SK-N-SH (cell line): ENCODE data around the gene CIAO3. TPM values are rescaled to one million over a fixed set of nuclear protein-coding genes. Genes with fewer than 3 reads are reported as not detected.

ENCODE experiments used
- CTCF ChIA-PET: fragments of 300-600, 350-600 bp; formaldehyde crosslinking; extraction: SDS; loops from one replicate; lab custom pipeline; 2021; lab: Yijun Ruan, JAX
- POLR2A ChIA-PET: fragments of 350-600 bp; sonication (Branson Sonifier 250); formaldehyde crosslinking; extraction: SDS; loops from one replicate; lab custom pipeline; 2020; ENCODE audit warnings: antibody characterized with exemption, inconsistent platforms; lab: Yijun Ruan, JAX
- DNase-seq: peaks from one replicate; pipeline ENCODE4 v3.0.0; 2012
- H2AFZ ChIP-seq: fragments of 200-600 bp; sonication (generic); 2 replicates; pipeline ENCODE4 v1.8.1; 2016; ENCODE audit warnings: antibody characterized with exemption, mild to moderate bottlenecking, low read depth
- H3F3A ChIP-seq: fragments of 200-600 bp; sonication (generic); replicated peaks from 2 replicates; pipeline ENCODE3; 2016; ENCODE audit warnings: antibody characterized with exemption, mild to moderate bottlenecking; ENCODE audit not compliant: insufficient read depth
- H3K27ac ChIP-seq, 2 experiments: fragments of 200-500 bp in 1 of 2; fragments of 200-600 bp in 1 of 2; sonication (Bioruptor generic) in 1 of 2; sonication (generic), shearing (Covaris generic) in 1 of 2; 2 replicates each; pipeline versions ENCODE4 v1.5.1 to v1.6.1; 2014 to 2016; ENCODE audit warnings: low read depth in 2 of 2, inconsistent platforms in 1 of 2, low read length in 1 of 2, mild to moderate bottlenecking in 1 of 2, mixed read lengths in 1 of 2
- H3K27me3 ChIP-seq: fragments of 200-600 bp; sonication (generic), shearing (Covaris generic); 2 replicates; pipeline ENCODE4 v1.6.1; 2016; ENCODE audit warnings: mixed run types; ENCODE audit not compliant: insufficient read depth
- H3K36me3 ChIP-seq, 2 experiments: fragments of 200-500 bp in 1 of 2; fragments of 200-600 bp in 1 of 2; sonication (Bioruptor generic) in 1 of 2; sonication (generic) in 1 of 2; replicated peaks in 1 of 2; 2 replicates each; pipeline versions ENCODE3 to v1.5.1; 2014 to 2016; ENCODE audit warnings: low read length in 1 of 2, mild to moderate bottlenecking in 1 of 2; ENCODE audit not compliant: insufficient read depth in 2 of 2, control insufficient read depth in 1 of 2
- H3K4me1 ChIP-seq, 2 experiments: fragments of 200-500 bp in 1 of 2; fragments of 200-600 bp in 1 of 2; sonication (Bioruptor generic) in 1 of 2; sonication (generic), shearing (Covaris generic) in 1 of 2; 2 replicates each; pipeline versions ENCODE4 v1.5.1 to v1.6.1; 2014 to 2016; ENCODE audit warnings: low read depth in 1 of 2, low read length in 1 of 2, mixed run types in 1 of 2; ENCODE audit not compliant: insufficient read depth in 2 of 2, control insufficient read depth in 1 of 2
- H3K4me2 ChIP-seq: fragments of 200-600 bp; sonication (generic), shearing (Covaris generic); 2 replicates; pipeline ENCODE4 v1.6.1; 2017; ENCODE audit warnings: mixed run types
- H3K4me3 ChIP-seq, 2 experiments: fragments of 200-500 bp in 1 of 2; fragments of 200-600 bp in 1 of 2; sonication (Bioruptor generic) in 1 of 2; sonication (generic), shearing (Covaris generic) in 1 of 2; 2 replicates each; pipeline versions ENCODE4 v1.5.1 to v1.8.1; 2014 to 2016; ENCODE audit warnings: low read depth in 2 of 2, inconsistent platforms in 1 of 2, low read length in 1 of 2, mild to moderate bottlenecking in 1 of 2, mixed read lengths in 1 of 2, moderate library complexity in 1 of 2
- H3K79me2 ChIP-seq: fragments of 200-600 bp; sonication (generic); 2 replicates; pipeline ENCODE4 v1.8.1; 2017; ENCODE audit warnings: mild to moderate bottlenecking; ENCODE audit not compliant: insufficient read depth
- H3K9ac ChIP-seq: fragments of 200-600 bp; sonication (generic); 2 replicates; pipeline ENCODE4 v1.6.1; 2017; ENCODE audit warnings: mixed run types
- H3K9me2 ChIP-seq: fragments of 200-600 bp; sonication (generic); 2 replicates; pipeline ENCODE4 v1.6.1; 2017; ENCODE audit warnings: mixed run types
- H3K9me3 ChIP-seq: fragments of 200-600 bp; sonication (generic); 2 replicates; pipeline ENCODE4 v1.6.1; 2017; ENCODE audit warnings: mixed run types, mild to moderate bottlenecking, moderate library complexity
- H4K20me1 ChIP-seq: fragments of 200-600 bp; sonication (generic); 2 replicates; pipeline ENCODE4 v1.6.1; 2017; ENCODE audit warnings: mild to moderate bottlenecking, mixed run types; ENCODE audit not compliant: insufficient read depth
- EP300 ChIP-seq, 2 experiments: IDR thresholded peaks; 2 replicates each; pipeline versions ENCODE4 v1.4.0 to v1.6.1; 2012; ENCODE audit warnings: borderline replicate concordance in 1 of 2, low read depth in 1 of 2, low read length in 1 of 2
- GATA2 ChIP-seq: sonication (generic); formaldehyde crosslinking; IDR thresholded peaks from 2 replicates; pipeline ENCODE4 v1.5.0; 2020; ENCODE audit warnings: mild to moderate bottlenecking, missing genetic modification reagents
- IRF3 ChIP-seq: fragments of 150-350 bp; IDR thresholded peaks from 2 replicates; pipeline ENCODE4 v1.6.1; 2016; ENCODE audit warnings: mild to moderate bottlenecking, low read depth, low read length
- MAX ChIP-seq: IDR thresholded peaks from 2 replicates; pipeline ENCODE4 v1.4.0; 2012; ENCODE audit warnings: low read depth
- MEF2A ChIP-seq: IDR thresholded peaks from 2 replicates; pipeline ENCODE4 v1.4.0; 2012; ENCODE audit warnings: low read depth, borderline replicate concordance
- NFIC ChIP-seq: IDR thresholded peaks from 2 replicates; pipeline ENCODE4 v1.4.0; 2012; ENCODE audit warnings: borderline replicate concordance
- POLR2AphosphoS5 ChIP-seq: IDR thresholded peaks from 2 replicates; pipeline ENCODE4 v1.6.1; 2012; ENCODE audit warnings: low read depth, low read length
- RAD21 ChIP-seq: IDR thresholded peaks from 2 replicates; pipeline ENCODE4 v1.6.1; 2012; ENCODE audit warnings: mild to moderate bottlenecking, low read length
- SIN3A ChIP-seq: IDR thresholded peaks from 2 replicates; pipeline ENCODE4 v1.6.1; 2012; ENCODE audit warnings: low read depth, mild to moderate bottlenecking, low read length, moderate library complexity, borderline replicate concordance
- TAF1 ChIP-seq: IDR thresholded peaks from 2 replicates; pipeline ENCODE4 v1.6.1; 2012; ENCODE audit warnings: low read depth, mild to moderate bottlenecking, low read length, moderate library complexity, borderline replicate concordance
- TCF12 ChIP-seq: IDR thresholded peaks from 2 replicates; pipeline ENCODE4 v1.4.0; 2012
- TEAD4 ChIP-seq: IDR thresholded peaks from 2 replicates; pipeline ENCODE4 v1.4.0; 2012; ENCODE audit warnings: mild to moderate bottlenecking, borderline replicate concordance; ENCODE audit not compliant: insufficient read depth
- YY1 ChIP-seq: IDR thresholded peaks from 2 replicates; pipeline ENCODE4 v1.4.0; 2012; ENCODE audit warnings: low read depth, mild to moderate bottlenecking
- ZBTB33 ChIP-seq: IDR thresholded peaks from 2 replicates; pipeline ENCODE4 v1.4.0; 2012; ENCODE audit warnings: low read depth, borderline replicate concordance
- WGBS: methylation state at CpG from one replicate; pipeline ENCODE4 v1.1.6; 2017; ENCODE audit warnings: low lambda C conversion rate; 5-methylcytosine and 5-hydroxymethylcytosine counted together
- polyA plus RNA-seq, 3 experiments: library from polyadenylated mRNA; depleted of rRNA; stranded (reverse); fragments of >200 nt; gene quantifications; 2 replicates each; pipeline ENCODE4 v1.2.3, GENCODE V29; 2012

Gene CIAO3
- polyA plus RNA-seq, 1 of the 3 experiments (the other 2 are of a cell fraction), result 14.4 TPM

GRCh38 chr16:683396-684070, 57.3 kb downstream of the CIAO3 start (continued):
- TF ChIP-seq ZBTB33 (peak; percentile 61; the same call in 1 of the 2 replicates), RAD21 (no peak), MEF2A (no peak), POLR2AphosphoS5 (peak; percentile 55), YY1 (no peak)

GRCh38 chr16:682493-683395, 58.1 kb downstream of the CIAO3 start:
- Histone ChIP-seq H2AFZ (no peak overlapping the region), H4K20me1 (peaks cover 23% of the 10 kb centered on the region), H3K9me3 (no peaks in the 10 kb centered on the region), H3K9ac (no peak overlapping the region), H3K4me2 (peak overlapping the region; percentile 90), H3K4me1 (peaks cover 8 to 56% of the 10 kb centered on the region in 2 experiments; a peak in 2 of 4 replicates), H3K27me3 (no peaks in the 10 kb centered on the region), H3K36me3 (peaks cover 13 to 39% of the 10 kb centered on the region in 2 experiments), H3K4me3 (peak overlapping the region; percentile 60 to 68; a peak in 3 of 4 replicates), H3K27ac (peak overlapping the region in 1 of 2 experiments; percentile 39; a peak in 3 of 4 replicates), H3K79me2 (peaks cover 37% of the 10 kb centered on the region), H3F3A (peaks cover 10% of the 10 kb centered on the region), H3K9me2 (no peaks in the 10 kb centered on the region)
- 88% methylated on average over 34 of the region's 36 CpGs for WGBS
- ChIA-PET POLR2A (no interaction called here), CTCF (interaction anchor here (0.6 to 2.5 kb wide), 5 partner anchors 7 to 58 kb away, joined by 3 to 12 read pairs (median 3); partner anchors contain the start of genes CIAO3, RHOT2 and WDR24)
- no peak for TF ChIP-seq EP300 (IDR thresholded peaks at IDR 0.05; ENCODE audit: borderline replicate concordance in 1 of 2, low read depth in 1 of 2, low read length in 1 of 2)
- no peak for TF ChIP-seq TAF1
- no peak for TF ChIP-seq YY1
- no peak for TF ChIP-seq SIN3A
- TF ChIP-seq TEAD4, result no peak
- TF ChIP-seq IRF3, result no peak
- no peak for TF ChIP-seq GATA2 (CRISPR knock-in tag)
- no peak for TF ChIP-seq NFIC
- no peak for TF ChIP-seq MAX
- no peak for TF ChIP-seq TCF12
- TF ChIP-seq ZBTB33, result no peak
- DNase-seq, result no peak
